Neural progenitor cell (in vitro differentiated cells): ENCODE data around the gene ALOX15. TPM values are rescaled to one million over a fixed set of nuclear protein-coding genes. Genes with fewer than 3 reads are reported as not detected.

Experiments
- DNase-seq: peaks from one replicate; pipeline ENCODE4 v3.0.0-alpha.2; 2016; ENCODE audit warnings: low spot score
- H2AFZ ChIP-seq: fragments of 200-600 bp; sonication (generic); replicated peaks from 2 replicates; pipeline ENCODE4 v1.6.1; 2016; ENCODE audit warnings: antibody characterized with exemption
- H3F3A ChIP-seq: fragments of 200-600 bp; sonication (generic); 2 replicates; pipeline ENCODE4 v1.6.1; 2016; ENCODE audit warnings: antibody characterized with exemption, low read depth
- H3K27ac ChIP-seq: fragments of 200-600 bp; sonication (generic); 2 replicates; pipeline ENCODE4 v1.5.1; 2016; ENCODE audit warnings: mild to moderate bottlenecking
- H3K27me3 ChIP-seq: fragments of 200-600 bp; sonication (generic); 2 replicates; pipeline ENCODE4 v1.6.1; 2016; ENCODE audit warnings: mild to moderate bottlenecking, moderate library complexity
- H3K36me3 ChIP-seq: fragments of 200-600 bp; sonication (generic); 2 replicates; pipeline ENCODE4 v1.5.1; 2016
- H3K4me1 ChIP-seq: fragments of 200-600 bp; sonication (generic); 2 replicates; pipeline ENCODE4 v1.6.1; 2016; ENCODE audit warnings: mixed run types
- H3K4me2 ChIP-seq: fragments of 200-600 bp; sonication (generic); 2 replicates; pipeline ENCODE4 v1.6.1; 2016
- H3K4me3 ChIP-seq: fragments of 200-600 bp; sonication (generic); 2 replicates; pipeline ENCODE4 v1.5.1; 2016
- H3K79me2 ChIP-seq: fragments of 200-600 bp; sonication (generic); 2 replicates; pipeline ENCODE4 v1.6.1; 2016; ENCODE audit warnings: low read depth
- H3K9ac ChIP-seq: fragments of 200-600 bp; sonication (generic); 2 replicates; pipeline ENCODE4 v1.6.1; 2016
- H3K9me3 ChIP-seq: fragments of 200-600 bp; sonication (generic); 2 replicates; pipeline ENCODE4 v1.5.1; 2016; ENCODE audit warnings: low read depth
- H4K20me1 ChIP-seq: fragments of 200-600 bp; sonication (generic); 2 replicates; pipeline ENCODE4 v1.6.1; 2016; ENCODE audit warnings: low read depth
- H3K27ac Mint-ChIP-seq: 3 replicates; pipeline ENCODE4 v1.8.0; 2021; ENCODE audit warnings: mixed read lengths
- H3K27me3 Mint-ChIP-seq: 2 replicates; pipeline ENCODE4 v1.8.0; 2022; ENCODE audit warnings: low read depth, mild to moderate bottlenecking, inconsistent platforms, moderate library complexity, mixed read lengths; ENCODE audit not compliant: insufficient read depth
- H3K36me3 Mint-ChIP-seq: 3 replicates; pipeline ENCODE4 v1.8.0; 2021; ENCODE audit warnings: mixed read lengths
- H3K4me1 Mint-ChIP-seq: 3 replicates; pipeline ENCODE4 v1.8.0; 2021; ENCODE audit warnings: mixed read lengths
- H3K4me3 Mint-ChIP-seq: 3 replicates; pipeline ENCODE4 v1.8.0; 2021; ENCODE audit warnings: mild to moderate bottlenecking, moderate library complexity, mixed read lengths
- H3K9me3 Mint-ChIP-seq: 3 replicates; pipeline ENCODE4 v1.8.0; 2020; ENCODE audit warnings: mixed read lengths
- EZH2 ChIP-seq: fragments of 200-600 bp; sonication (generic); IDR thresholded peaks from 2 replicates; pipeline ENCODE4 v1.6.1; 2017; ENCODE audit warnings: antibody characterized with exemption, mild to moderate bottlenecking, moderate library complexity
- EZH2phosphoT487 ChIP-seq: fragments of 200-600 bp; sonication (generic); IDR thresholded peaks from 2 replicates; pipeline ENCODE4 v1.6.1; 2017; ENCODE audit warnings: antibody characterized with exemption
- total RNA-seq: library from RNA; depleted of rRNA; stranded (reverse); fragments of >200 nt; gene quantifications from 2 replicates; pipeline ENCODE4 v1.2.3, GENCODE V29; 2015; ENCODE audit warnings: low replicate concordance
- TF ChIP-seq, protein P1 (sequence below): fragments of 200-600 bp; sonication (generic); IDR thresholded peaks from 2 replicates; pipeline ENCODE4 v1.5.1; 2017; ENCODE audit warnings: antibody characterized with exemption, mild to moderate bottlenecking

The ALOX15 gene
- total RNA-seq, 1 donor from 2014 or later = not detected

DNA sequence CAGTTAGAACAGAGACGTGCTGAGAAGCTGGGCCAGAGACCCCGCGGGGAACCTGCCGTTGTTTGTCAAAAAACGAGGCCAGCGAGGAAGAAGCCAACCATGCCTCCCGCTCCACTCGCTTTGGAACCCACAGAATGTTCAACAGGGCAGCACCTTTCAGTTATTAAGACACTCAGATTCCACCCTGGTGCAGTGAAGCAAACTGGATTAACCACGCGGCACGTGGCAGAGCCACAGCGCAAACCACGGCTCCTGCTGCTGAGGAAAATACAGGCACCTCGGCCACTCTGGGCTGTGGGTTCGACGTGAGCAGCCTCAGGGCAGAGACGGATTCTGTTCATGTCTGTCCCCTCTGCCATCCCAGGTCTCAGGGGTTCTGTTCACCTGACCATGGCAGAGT, 24.4 kb downstream of the ALOX15 start:
- H3K27me3 Mint-ChIP-seq = peaks cover 9% of the 10 kb centered on the region
- no peak overlapping the region for H2AFZ ChIP-seq
- H3K27me3 ChIP-seq = no peaks in the 10 kb centered on the region
- DNase-seq = no peak
- no peaks in the 10 kb centered on the region for H4K20me1 ChIP-seq
- H3K79me2 ChIP-seq = no peaks in the 10 kb centered on the region
- no peaks in the 10 kb centered on the region for H3F3A ChIP-seq
- H3K36me3 Mint-ChIP-seq = no peaks in the 10 kb centered on the region
- TF ChIP-seq EZH2phosphoT487 = no peak
- TF ChIP-seq, protein P1, sequence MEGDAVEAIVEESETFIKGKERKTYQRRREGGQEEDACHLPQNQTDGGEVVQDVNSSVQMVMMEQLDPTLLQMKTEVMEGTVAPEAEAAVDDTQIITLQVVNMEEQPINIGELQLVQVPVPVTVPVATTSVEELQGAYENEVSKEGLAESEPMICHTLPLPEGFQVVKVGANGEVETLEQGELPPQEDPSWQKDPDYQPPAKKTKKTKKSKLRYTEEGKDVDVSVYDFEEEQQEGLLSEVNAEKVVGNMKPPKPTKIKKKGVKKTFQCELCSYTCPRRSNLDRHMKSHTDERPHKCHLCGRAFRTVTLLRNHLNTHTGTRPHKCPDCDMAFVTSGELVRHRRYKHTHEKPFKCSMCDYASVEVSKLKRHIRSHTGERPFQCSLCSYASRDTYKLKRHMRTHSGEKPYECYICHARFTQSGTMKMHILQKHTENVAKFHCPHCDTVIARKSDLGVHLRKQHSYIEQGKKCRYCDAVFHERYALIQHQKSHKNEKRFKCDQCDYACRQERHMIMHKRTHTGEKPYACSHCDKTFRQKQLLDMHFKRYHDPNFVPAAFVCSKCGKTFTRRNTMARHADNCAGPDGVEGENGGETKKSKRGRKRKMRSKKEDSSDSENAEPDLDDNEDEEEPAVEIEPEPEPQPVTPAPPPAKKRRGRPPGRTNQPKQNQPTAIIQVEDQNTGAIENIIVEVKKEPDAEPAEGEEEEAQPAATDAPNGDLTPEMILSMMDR = no peak
- no peak for TF ChIP-seq EZH2
- H3K9me3 Mint-ChIP-seq = no peaks in the 10 kb centered on the region
- no peak overlapping the region for H3K4me3 ChIP-seq
- peaks cover 5% of the 10 kb centered on the region for H3K4me1 Mint-ChIP-seq
- H3K4me1 ChIP-seq = peaks cover 7% of the 10 kb centered on the region
- H3K4me2 ChIP-seq = no peak overlapping the region
- H3K27ac ChIP-seq = no peak overlapping the region
- H3K36me3 ChIP-seq = no peaks in the 10 kb centered on the region
- H3K27ac Mint-ChIP-seq = no peak overlapping the region
- no peak overlapping the region for H3K4me3 Mint-ChIP-seq
- H3K9me3 ChIP-seq = no peaks in the 10 kb centered on the region
- H3K9ac ChIP-seq = no peak overlapping the region

DNA sequence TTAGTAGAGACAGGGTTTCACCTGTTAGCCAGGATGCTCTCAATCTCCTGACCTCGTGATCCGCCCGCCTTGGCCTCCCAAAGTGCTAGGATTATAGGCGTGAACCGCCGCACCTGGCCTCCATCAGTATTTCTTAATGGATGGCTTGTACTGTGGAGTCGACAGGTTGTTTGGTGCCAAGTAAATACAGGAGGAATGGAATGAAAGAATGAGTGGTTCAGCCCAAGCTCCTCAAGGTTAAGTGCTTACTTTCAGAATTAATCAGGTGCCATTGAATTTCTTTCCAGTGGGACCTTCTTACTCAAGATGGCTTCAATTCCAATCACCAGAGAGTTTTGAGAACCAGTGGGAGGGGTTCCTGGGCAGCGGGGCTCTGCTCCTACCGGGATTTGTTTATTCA, 25.0 kb downstream of the ALOX15 start:
- Histone ChIP-seq H3K4me1 (peaks cover 7% of the 10 kb centered on the region), H3K79me2 (no peaks in the 10 kb centered on the region), H3F3A (no peaks in the 10 kb centered on the region), H3K9me3 (no peaks in the 10 kb centered on the region), H3K4me2 (no peak overlapping the region), H3K27me3 (no peaks in the 10 kb centered on the region), H2AFZ (no peak overlapping the region), H3K36me3 (no peaks in the 10 kb centered on the region), H3K4me3 (no peak overlapping the region), H3K9ac (no peak overlapping the region), H3K27ac (no peak overlapping the region), H4K20me1 (no peaks in the 10 kb centered on the region)
- Mint-ChIP-seq H3K4me3 (no peak overlapping the region), H3K36me3 (no peaks in the 10 kb centered on the region), H3K27ac (no peak overlapping the region), H3K27me3 (peaks cover 11% of the 10 kb centered on the region), H3K9me3 (no peaks in the 10 kb centered on the region), H3K4me1 (peaks cover 5% of the 10 kb centered on the region)
- no peak for DNase-seq
- no peak for TF ChIP-seq EZH2phosphoT487
- TF ChIP-seq, protein P1 = no peak
- no peak for TF ChIP-seq EZH2

DNA sequence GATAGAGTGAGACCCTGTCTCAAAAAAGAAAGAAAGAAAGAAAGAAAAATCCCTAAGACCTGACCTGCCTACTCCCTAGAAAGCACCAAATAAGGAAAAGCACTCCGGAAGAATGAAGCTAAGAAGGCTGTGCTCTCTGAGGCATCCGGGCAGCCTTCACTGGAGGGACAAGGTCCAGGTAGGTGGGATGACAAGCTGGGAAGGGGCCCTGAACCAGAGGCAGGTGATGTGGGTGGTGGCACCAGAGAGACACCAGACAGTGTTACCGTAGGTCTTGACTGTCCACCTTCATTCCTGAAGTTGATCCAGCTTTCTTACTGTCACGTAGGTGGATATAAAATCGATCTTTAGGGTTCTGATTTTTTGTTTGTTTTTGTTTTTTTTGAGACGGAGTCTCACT, 30.8 kb downstream of the ALOX15 start:
- Histone ChIP-seq H3K4me3 (no peak overlapping the region), H3K9me3 (no peaks in the 10 kb centered on the region), H3K4me2 (no peak overlapping the region), H3F3A (no peaks in the 10 kb centered on the region), H2AFZ (no peak overlapping the region), H3K4me1 (peaks cover 12% of the 10 kb centered on the region), H3K27me3 (no peaks in the 10 kb centered on the region), H3K9ac (no peak overlapping the region), H3K79me2 (no peaks in the 10 kb centered on the region), H4K20me1 (no peaks in the 10 kb centered on the region), H3K36me3 (no peaks in the 10 kb centered on the region), H3K27ac (no peak overlapping the region)
- Mint-ChIP-seq H3K27me3 (peaks cover 5% of the 10 kb centered on the region), H3K27ac (no peak overlapping the region), H3K9me3 (no peaks in the 10 kb centered on the region), H3K4me1 (peaks cover 18% of the 10 kb centered on the region), H3K4me3 (no peak overlapping the region), H3K36me3 (no peaks in the 10 kb centered on the region)
- TF ChIP-seq EZH2phosphoT487 = no peak
- TF ChIP-seq EZH2 = no peak
- TF ChIP-seq, protein P1 = no peak
- no peak for DNase-seq
